Neural progenitor cell (in vitro differentiated cells): ENCODE results near the gene SVOP. TPM values are rescaled to one million over a fixed set of nuclear protein-coding genes. Genes with fewer than 3 reads are reported as not detected.

Source experiments
- DNase-seq: peaks from one replicate; pipeline ENCODE4 v3.0.0-alpha.2; 2016; ENCODE audit warnings: low spot score
- H2AFZ ChIP-seq: fragments of 200-600 bp; sonication (generic); replicated peaks from 2 replicates; pipeline ENCODE4 v1.6.1; 2016; ENCODE audit warnings: antibody characterized with exemption
- H3F3A ChIP-seq: fragments of 200-600 bp; sonication (generic); 2 replicates; pipeline ENCODE4 v1.6.1; 2016; ENCODE audit warnings: antibody characterized with exemption, low read depth
- H3K27ac ChIP-seq: fragments of 200-600 bp; sonication (generic); 2 replicates; pipeline ENCODE4 v1.5.1; 2016; ENCODE audit warnings: mild to moderate bottlenecking
- H3K27me3 ChIP-seq: fragments of 200-600 bp; sonication (generic); 2 replicates; pipeline ENCODE4 v1.6.1; 2016; ENCODE audit warnings: mild to moderate bottlenecking, moderate library complexity
- H3K36me3 ChIP-seq: fragments of 200-600 bp; sonication (generic); 2 replicates; pipeline ENCODE4 v1.5.1; 2016
- H3K4me1 ChIP-seq: fragments of 200-600 bp; sonication (generic); 2 replicates; pipeline ENCODE4 v1.6.1; 2016; ENCODE audit warnings: mixed run types
- H3K4me2 ChIP-seq: fragments of 200-600 bp; sonication (generic); 2 replicates; pipeline ENCODE4 v1.6.1; 2016
- H3K4me3 ChIP-seq: fragments of 200-600 bp; sonication (generic); 2 replicates; pipeline ENCODE4 v1.5.1; 2016
- H3K79me2 ChIP-seq: fragments of 200-600 bp; sonication (generic); 2 replicates; pipeline ENCODE4 v1.6.1; 2016; ENCODE audit warnings: low read depth
- H3K9ac ChIP-seq: fragments of 200-600 bp; sonication (generic); 2 replicates; pipeline ENCODE4 v1.6.1; 2016
- H3K9me3 ChIP-seq: fragments of 200-600 bp; sonication (generic); 2 replicates; pipeline ENCODE4 v1.5.1; 2016; ENCODE audit warnings: low read depth
- H4K20me1 ChIP-seq: fragments of 200-600 bp; sonication (generic); 2 replicates; pipeline ENCODE4 v1.6.1; 2016; ENCODE audit warnings: low read depth
- H3K27ac Mint-ChIP-seq: 3 replicates; pipeline ENCODE4 v1.8.0; 2021; ENCODE audit warnings: mixed read lengths
- H3K27me3 Mint-ChIP-seq: 2 replicates; pipeline ENCODE4 v1.8.0; 2022; ENCODE audit warnings: low read depth, mild to moderate bottlenecking, inconsistent platforms, moderate library complexity, mixed read lengths; ENCODE audit not compliant: insufficient read depth
- H3K36me3 Mint-ChIP-seq: 3 replicates; pipeline ENCODE4 v1.8.0; 2021; ENCODE audit warnings: mixed read lengths
- H3K4me1 Mint-ChIP-seq: 3 replicates; pipeline ENCODE4 v1.8.0; 2021; ENCODE audit warnings: mixed read lengths
- H3K4me3 Mint-ChIP-seq: 3 replicates; pipeline ENCODE4 v1.8.0; 2021; ENCODE audit warnings: mild to moderate bottlenecking, moderate library complexity, mixed read lengths
- H3K9me3 Mint-ChIP-seq: 3 replicates; pipeline ENCODE4 v1.8.0; 2020; ENCODE audit warnings: mixed read lengths
- EZH2 ChIP-seq: fragments of 200-600 bp; sonication (generic); IDR thresholded peaks from 2 replicates; pipeline ENCODE4 v1.6.1; 2017; ENCODE audit warnings: antibody characterized with exemption, mild to moderate bottlenecking, moderate library complexity
- EZH2phosphoT487 ChIP-seq: fragments of 200-600 bp; sonication (generic); IDR thresholded peaks from 2 replicates; pipeline ENCODE4 v1.6.1; 2017; ENCODE audit warnings: antibody characterized with exemption
- small RNA-seq: library from RNA; depleted of rRNA; stranded (forward); fragments of <200 nt; gene quantifications from one replicate; pipeline ENCODE3, GENCODE V24; 2015
- total RNA-seq: library from RNA; depleted of rRNA; stranded (reverse); fragments of >200 nt; gene quantifications from 2 replicates; pipeline ENCODE4 v1.2.3, GENCODE V29; 2015; ENCODE audit warnings: low replicate concordance
- TF ChIP-seq, protein P1 (sequence below): fragments of 200-600 bp; sonication (generic); IDR thresholded peaks from 2 replicates; pipeline ENCODE4 v1.5.1; 2017; ENCODE audit warnings: antibody characterized with exemption, mild to moderate bottlenecking

Gene SVOP
- total RNA-seq, 1 donor from 2014 or later: not detected

DNA sequence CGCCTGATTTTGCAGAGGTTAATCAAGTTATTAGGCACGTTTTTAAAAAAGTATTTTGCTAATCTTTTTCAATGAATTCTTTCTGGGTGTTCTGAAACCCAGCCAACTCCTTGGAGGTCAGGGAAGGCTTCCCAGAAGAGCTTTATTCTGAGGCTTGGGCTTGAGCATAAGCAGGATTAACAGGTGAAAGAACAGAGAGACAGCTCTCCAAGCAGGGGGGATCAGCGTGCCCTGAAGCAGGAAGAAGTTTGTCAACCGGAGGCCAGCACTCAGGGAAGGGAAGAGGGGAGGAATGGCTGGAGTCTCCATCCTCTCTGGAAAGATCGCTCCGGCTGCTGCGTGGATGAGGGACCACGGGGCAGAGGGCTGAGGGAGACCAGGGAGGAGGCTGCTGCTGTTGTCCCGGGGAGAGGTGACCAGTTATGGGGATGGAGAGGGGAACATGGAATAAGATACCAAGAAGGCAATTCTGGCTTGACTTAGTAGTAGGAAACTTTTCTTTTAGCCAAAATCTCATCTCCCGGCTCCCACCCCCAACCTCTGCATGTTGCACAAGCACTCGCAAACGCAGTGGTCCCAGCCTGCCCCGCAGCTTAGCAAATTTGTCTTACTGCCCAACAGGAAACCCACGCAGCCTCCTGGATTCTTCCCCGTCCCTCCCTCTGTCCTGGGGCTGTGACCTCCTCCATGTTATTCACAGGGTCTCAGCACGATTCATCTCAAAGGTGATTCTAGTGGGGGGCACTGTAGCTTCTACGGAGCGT lies 162.4 kb downstream of the SVOP start:
- Mint-ChIP-seq H3K4me3 (peak overlapping the region; percentile 66), H3K27ac (peak overlapping the region; percentile 55), H3K36me3 (peaks cover 13% of the 10 kb centered on the region), H3K9me3 (peaks cover 2% of the 10 kb centered on the region), H3K4me1 (peaks cover 52% of the 10 kb centered on the region), H3K27me3 (peaks cover 18% of the 10 kb centered on the region)
- Histone ChIP-seq H3K4me2 (peak overlapping the region; percentile 74), H3K27ac (no peak overlapping the region), H3F3A (peaks cover 27% of the 10 kb centered on the region), H3K27me3 (no peaks in the 10 kb centered on the region), H2AFZ (peak overlapping the region; percentile 73), H3K4me1 (peaks cover 25% of the 10 kb centered on the region), H3K9me3 (peaks cover 7% of the 10 kb centered on the region), H3K36me3 (no peaks in the 10 kb centered on the region), H3K4me3 (peak overlapping the region; percentile 61), H3K79me2 (peaks cover 36% of the 10 kb centered on the region), H3K9ac (no peak overlapping the region), H4K20me1 (peaks cover 4% of the 10 kb centered on the region)
- TF ChIP-seq EZH2 (no peak), EZH2phosphoT487 (no peak)
- TF ChIP-seq, protein P1, sequence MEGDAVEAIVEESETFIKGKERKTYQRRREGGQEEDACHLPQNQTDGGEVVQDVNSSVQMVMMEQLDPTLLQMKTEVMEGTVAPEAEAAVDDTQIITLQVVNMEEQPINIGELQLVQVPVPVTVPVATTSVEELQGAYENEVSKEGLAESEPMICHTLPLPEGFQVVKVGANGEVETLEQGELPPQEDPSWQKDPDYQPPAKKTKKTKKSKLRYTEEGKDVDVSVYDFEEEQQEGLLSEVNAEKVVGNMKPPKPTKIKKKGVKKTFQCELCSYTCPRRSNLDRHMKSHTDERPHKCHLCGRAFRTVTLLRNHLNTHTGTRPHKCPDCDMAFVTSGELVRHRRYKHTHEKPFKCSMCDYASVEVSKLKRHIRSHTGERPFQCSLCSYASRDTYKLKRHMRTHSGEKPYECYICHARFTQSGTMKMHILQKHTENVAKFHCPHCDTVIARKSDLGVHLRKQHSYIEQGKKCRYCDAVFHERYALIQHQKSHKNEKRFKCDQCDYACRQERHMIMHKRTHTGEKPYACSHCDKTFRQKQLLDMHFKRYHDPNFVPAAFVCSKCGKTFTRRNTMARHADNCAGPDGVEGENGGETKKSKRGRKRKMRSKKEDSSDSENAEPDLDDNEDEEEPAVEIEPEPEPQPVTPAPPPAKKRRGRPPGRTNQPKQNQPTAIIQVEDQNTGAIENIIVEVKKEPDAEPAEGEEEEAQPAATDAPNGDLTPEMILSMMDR: no peak
- DNase-seq: peak; percentile 55

Small RNA genes within 50 kb of the gene (small RNA-seq; reads per million reads assigned to genes)
- not detected for gene AC190387.1
- not detected for gene RNA5SP372
- not detected for gene RNU6-361P

Other genes starting within 250 kb of the SVOP start
- 8.4 and 10.2 TPM in 2 replicates for gene SSH1, start 163.5 kb downstream of the SVOP start, total RNA-seq
- not detected in 2 replicates for gene DAO, start 141.0 kb downstream of the SVOP start, total RNA-seq
- 17.4 and 17.6 TPM in 2 replicates for gene USP30, start 31.5 kb upstream of the SVOP start, total RNA-seq
- 18.5 TPM in 2 replicates for gene ALKBH2, start 72.4 kb upstream of the SVOP start, total RNA-seq
- gene UNG, start 76.5 kb upstream of the SVOP start, total RNA-seq: 71.0 and 132 TPM in 2 replicates
- 2.4 and 5.0 TPM in 2 replicates for gene ACACB, start 95.5 kb upstream of the SVOP start, total RNA-seq